ENCODE measurements around the gene ASPDH. TPM values are rescaled to one million over a fixed set of nuclear protein-coding genes. Genes with fewer than 3 reads are reported as not detected.
A peak's percentile ranks its signal among the peaks of the same experiment; 100 is the strongest.

ASPDH gene
- total RNA-seq, 1 experiment from 2014 or later = not detected

- in situ Hi-C loops (cut with HindIII; ENCODE audit: low pct_unique_long_range_greater_than_20kb, low sequenced_read_pairs) (no loop called here), intact Hi-C loops (cut with micrococcal nuclease; ENCODE audit: unreplicated experiment) (no loop called here)
- no peak for ATAC-seq
- no peaks in the 10 kb centered on the region for H3K27me3 ChIP-seq (ENCODE audit: control insufficient read depth, insufficient read depth, low read length)
- no peak overlapping the region; the same call in 1 of the 2 replicates for H3K27ac ChIP-seq (ENCODE audit: low read length)
- POLR2A ChIA-PET = no interaction called here
- no peaks in the 10 kb centered on the region for H3K4me1 ChIP-seq (ENCODE audit: control insufficient read depth, insufficient read depth, low read length)
- TSS peak; percentile 92 for BruUV-seq (replicated peaks)
- H3K4me3 ChIP-seq (ENCODE audit: low read depth in 2 of 2, low read length in 2 of 2) = peak overlapping the region; percentile 81 to 89
- TF ChIP-seq REST (IDR thresholded peaks at IDR 0.05; ENCODE audit: insufficient read depth in 1 of 2, low read depth in 2 of 2, low read length in 1 of 2) (no peak), POLR2AphosphoS5 (IDR thresholded peaks at IDR 0.05; ENCODE audit: low read depth, low read length) (no peak), CTCF (IDR thresholded peaks at IDR 0.05) (no peak)
- H3K36me3 ChIP-seq (ENCODE audit: control insufficient read depth, insufficient read depth, low read length) = no peaks in the 10 kb centered on the region
- H3K9me3 ChIP-seq (ENCODE audit: control insufficient read depth, insufficient read depth, low read depth, low read length) = no peaks in the 10 kb centered on the region
- DNase-seq (ENCODE audit: low read depth, low spot score) = no peak
- CTCF ChIA-PET = no interaction called here
These were observed 36.8 kb downstream of the ASPDH start for GRCh38 chr19:50476907-50477238.

DNA sequence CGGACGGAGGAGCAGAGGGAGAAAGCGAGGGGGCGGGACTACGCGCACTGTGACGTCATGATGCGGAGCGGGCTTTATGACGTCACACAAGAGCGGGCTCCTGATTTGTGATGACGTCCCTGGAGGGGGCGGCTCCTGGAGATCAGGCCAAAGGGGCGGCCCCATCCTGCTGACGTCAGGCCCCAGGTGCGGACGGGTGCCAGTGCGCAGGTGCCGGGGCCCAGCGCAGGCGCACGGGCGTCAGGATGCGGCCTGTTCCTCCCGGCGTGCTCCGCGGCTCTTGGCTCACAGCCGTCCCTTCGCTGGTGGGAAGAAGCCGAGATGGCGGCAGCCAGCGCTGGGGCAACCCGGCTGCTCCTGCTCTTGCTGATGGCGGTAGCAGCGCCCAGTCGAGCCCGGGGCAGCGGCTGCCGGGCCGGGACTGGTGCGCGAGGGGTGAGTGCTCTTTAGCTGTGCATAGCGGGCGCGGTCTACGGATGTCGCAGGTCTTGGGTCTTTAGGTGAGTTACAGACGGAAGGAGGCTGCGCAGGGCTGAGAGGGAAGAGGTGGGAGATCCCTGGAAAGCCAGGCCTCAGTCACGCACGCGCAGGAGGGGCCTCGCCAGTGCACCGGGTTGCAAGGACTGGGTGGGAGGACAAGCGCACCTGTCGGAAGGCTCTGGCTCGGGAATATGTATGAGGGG, 37.3 kb downstream of the ASPDH start, which contains the start of the genes EMC10 and GARIN5A:
EMC10 (plus strand) TSS at position 284 of the 683 bp plus-strand sequence; CDS start at position 322, 38 bp downstream.
GARIN5A (minus strand) TSS at position 625 of the 683 bp plus-strand sequence; CDS start at position 165, 460 bp downstream.
- Histone ChIP-seq H3K4me3 (ENCODE audit: low read depth in 2 of 2, low read length in 2 of 2) (peak within 1 kb of the TSS; percentile 81 to 89), H3K36me3 (ENCODE audit: control insufficient read depth, insufficient read depth, low read length) (no peaks in the 10 kb centered on the region), H3K9me3 (ENCODE audit: control insufficient read depth, insufficient read depth, low read depth, low read length) (no peaks in the 10 kb centered on the region), H3K4me1 (ENCODE audit: control insufficient read depth, insufficient read depth, low read length) (no peaks in the 10 kb centered on the region), H3K27ac (ENCODE audit: low read length) (peak within 1 kb of the TSS; percentile 74), H3K27me3 (ENCODE audit: control insufficient read depth, insufficient read depth, low read length) (no peaks in the 10 kb centered on the region)
- ATAC-seq = peak; percentile 94
- in situ Hi-C loops (cut with HindIII; ENCODE audit: low pct_unique_long_range_greater_than_20kb, low sequenced_read_pairs) = no loop called here
- POLR2A ChIA-PET = no interaction called here
- intact Hi-C loops (cut with micrococcal nuclease; ENCODE audit: unreplicated experiment) = no loop called here
- DNase-seq (ENCODE audit: low read depth, low spot score) = peak; percentile 47
- BruUV-seq (replicated peaks) = no TSS peak
- no peak for TF ChIP-seq CTCF (IDR thresholded peaks at IDR 0.05)
- peak; percentile 74 for TF ChIP-seq POLR2AphosphoS5 (IDR thresholded peaks at IDR 0.05; ENCODE audit: low read depth, low read length)
- TF ChIP-seq SIN3A (IDR thresholded peaks at IDR 0.05; ENCODE audit: borderline replicate concordance, insufficient read depth, low read depth, low read length) = 0 out of 2 replicates have a peak, but pooled peaks have one; percentile 40
- TF ChIP-seq TCF7L2 (IDR thresholded peaks at IDR 0.05; ENCODE audit: low read depth, low read length) = no peak
- TF ChIP-seq REST (IDR thresholded peaks at IDR 0.05; ENCODE audit: insufficient read depth in 1 of 2, low read depth in 2 of 2, low read length in 1 of 2) = no peak
- CTCF ChIA-PET = no interaction called here

Measured in Panc1 (cell line).